ENCODE measurements around the gene TIMM10.

DNA sequence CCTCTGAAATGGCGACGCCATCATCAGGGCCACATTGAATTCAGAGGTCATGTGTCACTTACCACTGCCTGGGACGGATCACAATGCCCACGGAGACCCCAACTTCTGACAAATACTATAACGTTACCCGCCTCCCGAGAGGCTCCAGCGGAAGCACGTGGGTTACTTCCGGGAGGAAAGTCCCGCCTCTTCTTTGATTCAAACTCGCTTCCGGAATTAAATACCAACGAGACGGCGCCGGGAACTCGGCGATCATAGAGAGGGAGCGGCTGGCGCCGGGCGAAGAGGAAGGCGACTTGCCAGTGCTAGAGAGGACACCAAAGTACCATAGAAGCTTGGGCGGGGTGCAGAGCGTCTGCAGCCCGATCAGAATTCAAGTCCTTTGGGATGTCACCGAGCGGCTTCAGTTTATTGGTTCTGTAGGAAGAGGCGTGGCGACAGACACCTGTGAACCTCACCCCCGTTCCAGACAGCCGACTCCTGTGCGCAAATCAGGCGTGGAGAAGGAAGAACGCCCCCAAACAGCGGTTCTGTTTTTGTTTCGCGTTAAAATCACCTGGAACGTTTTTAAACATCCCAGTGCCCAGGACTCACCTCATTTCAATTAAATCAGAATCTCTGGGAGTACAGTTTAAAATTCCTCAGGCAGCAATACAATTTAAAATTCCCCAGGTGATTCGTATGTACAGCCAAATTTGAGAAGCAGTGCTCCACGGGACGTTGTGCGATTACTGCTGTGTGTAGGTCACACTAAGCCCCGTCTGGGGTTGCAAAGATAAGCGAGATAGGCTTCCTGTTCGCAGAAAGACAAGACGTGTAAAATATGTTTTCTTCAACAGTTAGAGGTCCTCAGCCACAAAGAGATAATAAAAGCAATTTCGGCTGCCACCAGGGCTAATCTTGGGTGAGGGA is at the start of gene TIMM10:
- peak; percentile 98 for TF ChIP-seq MXI1 (conservative IDR thresholded peaks at IDR 0.05; ENCODE audit: poor library complexity, severe bottlenecking)
- TF ChIP-seq EZH2 (IDR thresholded peaks at IDR 0.05; ENCODE audit: borderline replicate concordance, insufficient read depth, low read length, poor library complexity, severe bottlenecking): no peak
- TF ChIP-seq CTCF (IDR thresholded peaks at IDR 0.05; ENCODE audit: poor library complexity, severe bottlenecking): no peak
- no peak for TF ChIP-seq TAF1 (IDR thresholded peaks at IDR 0.05; ENCODE audit: low read depth)
- TF ChIP-seq POLR2AphosphoS5 (IDR thresholded peaks at IDR 0.05): peak; percentile 28
- peak; percentile 47 for TF ChIP-seq SMC3 (conservative IDR thresholded peaks at IDR 0.05; ENCODE audit: poor library complexity)
- peak; percentile 17 for TF ChIP-seq EP300 (conservative IDR thresholded peaks at IDR 0.05; ENCODE audit: poor library complexity, severe bottlenecking)
